Transverse colon (tissue), 4 donors: ENCODE data around the gene ERCC4.

Experiments used
- CTCF ChIP-seq, 5 experiments: fragments of 200-600 bp in 3 of 5; fragments of 450-650 bp in 2 of 5; sonication (generic) in 3 of 5; IDR thresholded peaks; 1 replicate in 2 of 5; 2 replicates in 3 of 5; pipeline ENCODE4 v1.5.1; 2016 to 2017; ENCODE audit warnings: antibody characterized with exemption in 5 of 5, inconsistent platforms in 3 of 5, mild to moderate bottlenecking in 2 of 5, moderate library complexity in 1 of 5
- POLR2A ChIP-seq: fragments of 450-650 bp; IDR thresholded peaks from one replicate; pipeline ENCODE4 v1.6.1; 2016; ENCODE audit warnings: antibody characterized with exemption, mild to moderate bottlenecking, moderate library complexity
- POLR2AphosphoS5 ChIP-seq, 3 donors: sonication (generic); formaldehyde crosslinking; IDR thresholded peaks; one replicate each; pipeline ENCODE4 v1.6.1; 2016; ENCODE audit warnings: antibody characterized with exemption in 3 of 3

- no peak for TF ChIP-seq CTCF (IDR thresholded peaks at IDR 0.05)
- TF ChIP-seq POLR2AphosphoS5 (IDR thresholded peaks at IDR 0.05) = peak in 2 of 3 donors; percentile 41 to 70
- no peak for TF ChIP-seq POLR2A
These were observed 37.5 kb downstream of the ERCC4 start for GRCh38 chr16:13957197-13958078.
